Thymus (tissue), 11 donors: Measurements from ENCODE around the gene BACH2. TPM values are rescaled to one million over a fixed set of nuclear protein-coding genes. Genes with fewer than 3 reads are reported as not detected.

ENCODE experiments used
- DNase-seq, 9 donors: peaks; one replicate each; pipeline ENCODE4 v3.0.0-alpha.2; 2013; ENCODE audit warnings: low spot score in 9 of 9, low read depth in 6 of 9, missing footprints in 1 of 9
- H3K27ac ChIP-seq, 2 donors: one replicate each; pipeline ENCODE4 v1.5.1; 2013; ENCODE audit warnings: control low read depth in 1 of 2, low read depth in 1 of 2, low read length in 1 of 2, mild to moderate bottlenecking in 1 of 2, moderate library complexity in 1 of 2
- H3K27me3 ChIP-seq, 2 donors: one replicate each; pipeline ENCODE4 v1.5.1; 2013; ENCODE audit warnings: low read length in 1 of 2; ENCODE audit not compliant: control insufficient read depth in 2 of 2, insufficient read depth in 1 of 2
- H3K36me3 ChIP-seq, 2 donors: one replicate each; pipeline ENCODE4 v1.5.1; 2013; ENCODE audit warnings: low read length in 1 of 2, mild to moderate bottlenecking in 1 of 2, moderate library complexity in 1 of 2; ENCODE audit not compliant: control insufficient read depth in 2 of 2, insufficient read depth in 2 of 2
- H3K4me1 ChIP-seq, 2 donors: one replicate each; pipeline ENCODE4 v1.5.1; 2013; ENCODE audit warnings: low read length in 2 of 2; ENCODE audit not compliant: control insufficient read depth in 2 of 2, insufficient read depth in 2 of 2
- H3K4me3 ChIP-seq, 2 donors: one replicate each; pipeline ENCODE4 v1.5.1; 2013; ENCODE audit warnings: low read length in 2 of 2, control low read depth in 1 of 2, mild to moderate bottlenecking in 1 of 2
- H3K9me3 ChIP-seq, 2 donors: one replicate each; pipeline ENCODE4 v1.5.1; 2013; ENCODE audit warnings: low read length in 1 of 2, mild to moderate bottlenecking in 1 of 2; ENCODE audit not compliant: control insufficient read depth in 2 of 2, insufficient read depth in 1 of 2
- WGBS: extraction: QIAGEN DNeasy Blood & Tissue Kit; methylation state at CpG from one replicate; pipeline ENCODE4 v1.1.7; 2013; 5-methylcytosine and 5-hydroxymethylcytosine counted together
- polyA plus RNA-seq: library from polyadenylated mRNA; stranded (reverse); fragments of 200-250 nt; gene quantifications from one replicate; pipeline ENCODE4 v1.2.3, GENCODE V29; 2013
- total RNA-seq: library from RNA; stranded (reverse); fragments of 120-200 nt; gene quantifications from one replicate; pipeline ENCODE4 v1.2.4, GENCODE V29; 2013
- donor health status: healthy.

Gene BACH2
- total and polyA plus RNA-seq, 2 donors, result 12.3 to 12.7 TPM

- WGBS, result 85% methylated on average over 3 of the region's 3 CpGs
- H3K4me1 ChIP-seq, result peaks cover 8 to 18% of the 10 kb centered on the region in 2 donors
Observed at GRCh38 chr6:90183587-90184333, 112.9 kb downstream of the BACH2 start.

GRCh38 chr6:90180526-90180925, 116.1 kb downstream of the BACH2 start:
- DNase-seq, result no peak
- H3K27me3 ChIP-seq, result no peaks in the 10 kb centered on the region
- H3K27ac ChIP-seq, result no peak overlapping the region
- no peak overlapping the region for H3K4me3 ChIP-seq
- H3K36me3 ChIP-seq, result peaks cover 0 to 3% of the 10 kb centered on the region in 2 donors
- no peaks in the 10 kb centered on the region for H3K9me3 ChIP-seq
- peaks cover 0 to 40% of the 10 kb centered on the region in 2 donors for H3K4me1 ChIP-seq

More at GRCh38 chr6:90183587-90184333, 112.9 kb downstream of the BACH2 start:
- no peaks in the 10 kb centered on the region for H3K9me3 ChIP-seq
- no peak overlapping the region for H3K4me3 ChIP-seq
- DNase-seq, result no peak
- no peak overlapping the region for H3K27ac ChIP-seq
- no peaks in the 10 kb centered on the region for H3K27me3 ChIP-seq
- H3K36me3 ChIP-seq, result peaks cover 0 to 3% of the 10 kb centered on the region in 2 donors

DNA sequence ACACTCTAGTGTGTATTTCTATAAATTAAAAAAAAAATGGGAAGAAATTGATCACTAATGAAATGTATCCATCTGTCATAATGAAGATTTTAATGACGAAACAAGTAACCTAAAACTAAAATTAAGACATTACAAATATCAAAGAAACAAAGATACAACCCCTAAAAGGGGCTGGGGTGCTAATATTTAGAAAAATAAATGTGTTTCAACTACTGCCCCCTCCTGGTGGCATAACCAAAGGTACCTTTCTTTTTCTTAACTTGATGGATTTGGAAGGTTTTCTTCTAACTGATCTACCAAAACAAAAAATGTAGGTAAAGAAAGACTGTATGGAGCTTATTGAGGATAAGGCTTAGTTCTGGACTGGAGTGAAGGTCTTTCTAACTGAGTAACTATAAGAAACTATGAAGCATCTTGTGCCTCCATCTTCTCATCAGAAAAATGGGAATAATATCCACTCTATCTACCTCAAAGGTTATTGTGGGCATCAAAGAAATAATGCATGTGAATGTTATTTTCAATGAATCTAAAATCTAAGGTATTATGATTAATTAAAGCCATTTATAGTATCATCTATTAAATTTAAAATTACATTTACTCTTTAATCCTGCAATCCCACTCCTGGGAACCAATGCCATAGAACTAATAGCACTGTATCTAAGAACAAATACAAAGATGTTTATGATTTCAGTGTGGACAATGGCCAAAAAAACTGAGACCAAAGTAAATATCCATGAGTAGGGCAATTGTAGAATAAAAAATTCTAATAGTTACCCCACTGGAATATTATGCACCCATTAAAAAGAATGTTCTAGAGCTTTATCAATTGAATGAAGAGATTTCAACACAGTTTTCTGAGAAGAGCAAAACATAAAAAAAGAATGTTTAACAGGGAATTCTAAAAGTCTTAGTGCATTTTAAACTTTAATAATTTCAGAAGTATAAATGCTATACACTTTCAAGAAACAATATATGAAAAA, 117.2 kb downstream of the BACH2 start:
- Histone ChIP-seq H3K9me3 (no peaks in the 10 kb centered on the region), H3K4me1 (peaks cover 0 to 36% of the 10 kb centered on the region in 2 donors), H3K4me3 (no peak overlapping the region), H3K36me3 (peaks cover 0 to 3% of the 10 kb centered on the region in 2 donors), H3K27me3 (no peaks in the 10 kb centered on the region), H3K27ac (no peak overlapping the region)
- DNase-seq, result no peak
- 95% methylated on average over 1 of the region's 1 CpG for WGBS

- DNase-seq, result no peak
- Histone ChIP-seq H3K9me3 (no peaks in the 10 kb centered on the region), H3K36me3 (peaks cover 0 to 3% of the 10 kb centered on the region in 2 donors), H3K4me1 (peaks cover 0 to 34% of the 10 kb centered on the region in 2 donors), H3K27me3 (no peaks in the 10 kb centered on the region), H3K27ac (peak overlapping the region in 1 of 2 donors; percentile 24), H3K4me3 (no peak overlapping the region)
- 63% methylated on average over 4 of the region's 4 CpGs for WGBS
Observed at GRCh38 chr6:90178384-90178855, 118.2 kb downstream of the BACH2 start.

GRCh38 chr6:90177544-90178383, 118.9 kb downstream of the BACH2 start:
- peak overlapping the region; percentile 24 to 40 for H3K27ac ChIP-seq
- H3K36me3 ChIP-seq, result peaks cover 0 to 3% of the 10 kb centered on the region in 2 donors
- H3K27me3 ChIP-seq, result no peaks in the 10 kb centered on the region
- H3K4me1 ChIP-seq, result peaks cover 0 to 34% of the 10 kb centered on the region in 2 donors
- no peak for DNase-seq
- WGBS, result 81% methylated on average over 11 of the region's 11 CpGs
- no peak overlapping the region for H3K4me3 ChIP-seq
- H3K9me3 ChIP-seq, result no peaks in the 10 kb centered on the region

- Histone ChIP-seq H3K4me3 (no peak overlapping the region), H3K36me3 (peaks cover 0 to 3% of the 10 kb centered on the region in 2 donors), H3K9me3 (no peaks in the 10 kb centered on the region), H3K27me3 (no peaks in the 10 kb centered on the region), H3K4me1 (peaks cover 0 to 34% of the 10 kb centered on the region in 2 donors), H3K27ac (peak overlapping the region; percentile 34 to 83)
- 73% methylated on average over 8 of the region's 8 CpGs for WGBS
- no peak for DNase-seq
Observed at GRCh38 chr6:90175627-90176538, 120.8 kb downstream of the BACH2 start.

GRCh38 chr6:90173262-90173925, 123.2 kb downstream of the BACH2 start:
- no peak overlapping the region for H3K27ac ChIP-seq

More at GRCh38 chr6:90173262-90173925, 123.2 kb downstream of the BACH2 start:
- DNase-seq, result no peak
- peaks cover 0 to 33% of the 10 kb centered on the region in 2 donors for H3K4me1 ChIP-seq
- no peak overlapping the region for H3K4me3 ChIP-seq
- peaks cover 0 to 3% of the 10 kb centered on the region in 2 donors for H3K36me3 ChIP-seq
- no peaks in the 10 kb centered on the region for H3K27me3 ChIP-seq
- 47% methylated on average over 3 of the region's 3 CpGs for WGBS
- H3K9me3 ChIP-seq, result no peaks in the 10 kb centered on the region
